ENCODE data around the gene HBP1.

DNA sequence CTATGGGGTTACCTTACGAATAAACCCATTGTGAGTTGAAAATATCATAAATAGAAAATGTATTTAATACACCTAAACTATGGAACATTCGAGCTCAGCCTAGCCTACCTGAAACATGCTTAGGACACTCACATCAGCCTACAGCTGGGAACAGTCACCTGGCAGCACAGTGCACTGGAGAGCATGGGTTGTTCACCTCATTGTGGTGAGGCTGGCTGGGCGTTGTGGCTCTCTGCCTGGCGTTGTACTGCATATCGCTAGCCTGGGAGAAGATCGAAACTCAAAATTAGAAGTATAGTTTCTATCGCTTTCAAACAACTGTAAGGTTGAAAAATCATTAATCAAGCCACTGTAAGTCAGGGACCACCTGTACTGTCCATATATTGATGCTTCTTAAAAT, 17.3 kb upstream of the HBP1 start:
- TF ChIP-seq, protein P1, sequence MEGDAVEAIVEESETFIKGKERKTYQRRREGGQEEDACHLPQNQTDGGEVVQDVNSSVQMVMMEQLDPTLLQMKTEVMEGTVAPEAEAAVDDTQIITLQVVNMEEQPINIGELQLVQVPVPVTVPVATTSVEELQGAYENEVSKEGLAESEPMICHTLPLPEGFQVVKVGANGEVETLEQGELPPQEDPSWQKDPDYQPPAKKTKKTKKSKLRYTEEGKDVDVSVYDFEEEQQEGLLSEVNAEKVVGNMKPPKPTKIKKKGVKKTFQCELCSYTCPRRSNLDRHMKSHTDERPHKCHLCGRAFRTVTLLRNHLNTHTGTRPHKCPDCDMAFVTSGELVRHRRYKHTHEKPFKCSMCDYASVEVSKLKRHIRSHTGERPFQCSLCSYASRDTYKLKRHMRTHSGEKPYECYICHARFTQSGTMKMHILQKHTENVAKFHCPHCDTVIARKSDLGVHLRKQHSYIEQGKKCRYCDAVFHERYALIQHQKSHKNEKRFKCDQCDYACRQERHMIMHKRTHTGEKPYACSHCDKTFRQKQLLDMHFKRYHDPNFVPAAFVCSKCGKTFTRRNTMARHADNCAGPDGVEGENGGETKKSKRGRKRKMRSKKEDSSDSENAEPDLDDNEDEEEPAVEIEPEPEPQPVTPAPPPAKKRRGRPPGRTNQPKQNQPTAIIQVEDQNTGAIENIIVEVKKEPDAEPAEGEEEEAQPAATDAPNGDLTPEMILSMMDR (IDR thresholded peaks at IDR 0.05) = no peak
- TF ChIP-seq POLR2A (IDR thresholded peaks at IDR 0.05) (no peak), POLR2AphosphoS5 (IDR thresholded peaks at IDR 0.05) (no peak), EP300 (IDR thresholded peaks at IDR 0.05) (no peak)

All from upper lobe of left lung (tissue), 4 donors.